Measurements from ENCODE around the gene EMP1.

Gene EMP1

DNA sequence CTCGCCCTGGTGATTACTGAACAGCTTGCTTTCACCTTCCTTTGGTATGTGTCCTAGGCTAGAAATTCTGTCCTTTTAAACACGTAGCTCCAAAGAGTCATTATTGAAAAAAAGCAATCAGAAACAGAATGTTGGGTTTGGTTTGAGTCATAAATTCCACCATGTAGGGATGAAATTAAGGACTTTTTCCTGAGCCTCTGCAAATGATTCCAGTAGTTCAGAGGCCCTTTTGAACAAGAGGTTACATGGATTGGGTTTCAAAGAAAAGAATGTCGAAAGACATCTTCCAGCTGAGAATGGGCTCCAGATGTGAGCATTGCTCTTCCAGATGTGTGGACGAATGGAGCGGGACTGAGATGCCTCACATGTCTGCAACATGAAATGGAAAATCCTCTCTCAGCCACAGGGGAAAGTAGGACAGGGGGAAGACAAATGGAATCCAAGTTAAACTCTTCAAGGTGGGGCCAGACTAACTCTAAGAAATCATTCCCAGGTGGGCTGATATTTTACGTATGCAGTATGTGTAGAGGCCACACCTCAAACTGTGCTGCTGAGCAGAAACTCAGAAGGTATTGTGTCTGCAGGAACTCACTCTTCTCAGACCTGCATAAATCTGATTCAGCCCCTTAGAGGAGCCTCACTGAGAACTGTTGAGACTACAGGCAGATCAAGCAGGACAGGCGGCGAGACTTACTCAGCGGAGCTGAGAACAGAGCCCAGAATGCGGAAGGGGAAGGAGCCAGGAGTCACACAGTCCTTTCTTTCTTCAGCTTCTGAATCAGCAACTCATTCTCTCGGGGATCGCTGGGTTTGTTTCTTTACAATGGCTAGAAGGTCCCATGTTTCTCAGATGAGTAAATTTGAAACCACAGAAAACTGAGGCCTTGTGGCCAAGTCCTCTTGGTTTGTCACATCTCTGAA lies 23.3 kb upstream of the EMP1 start:
- DNase-seq (ENCODE audit: low read depth) = no peak

DNA sequence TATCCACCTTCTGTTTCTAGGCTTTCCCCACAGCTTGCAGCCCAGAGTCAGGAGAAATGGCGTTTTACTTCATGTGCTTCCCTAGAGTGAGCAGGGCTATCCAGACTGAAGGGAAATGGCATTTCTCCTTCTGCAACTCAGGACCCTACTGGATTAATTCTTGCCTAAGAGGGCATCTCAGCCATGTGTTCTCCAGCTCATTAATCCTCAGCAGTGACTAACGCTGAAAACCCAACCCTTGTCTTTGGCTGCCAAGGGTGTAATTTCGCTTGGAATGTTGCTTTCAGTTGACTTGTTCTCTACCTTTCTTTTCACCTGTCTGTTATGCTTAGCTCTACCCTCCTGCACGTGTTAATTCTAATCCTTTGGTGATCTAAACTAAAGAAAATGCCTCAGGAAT lies 21.0 kb upstream of the EMP1 start:
- no peak for DNase-seq (ENCODE audit: low read depth)

DNA sequence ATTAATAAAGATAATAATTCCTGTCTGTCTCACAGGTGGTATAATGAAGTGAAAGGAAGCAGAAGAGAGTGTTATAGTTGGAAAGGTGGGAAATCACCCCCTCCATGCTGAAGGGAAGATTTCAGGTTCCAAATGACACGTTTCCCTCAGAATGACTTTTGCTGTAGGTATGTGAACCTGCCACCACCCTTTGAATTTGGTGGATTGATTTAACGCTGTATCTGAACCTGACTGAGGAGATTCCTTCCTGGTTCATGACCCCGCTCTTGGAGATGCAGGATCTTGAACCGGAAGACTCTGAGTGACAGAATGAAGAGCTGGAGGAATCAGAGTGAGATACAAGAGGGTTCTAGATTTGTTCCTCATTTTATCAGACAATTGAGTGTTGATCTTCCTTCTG lies 20.3 kb upstream of the EMP1 start:
- no peak for DNase-seq (ENCODE audit: low read depth)

DNA sequence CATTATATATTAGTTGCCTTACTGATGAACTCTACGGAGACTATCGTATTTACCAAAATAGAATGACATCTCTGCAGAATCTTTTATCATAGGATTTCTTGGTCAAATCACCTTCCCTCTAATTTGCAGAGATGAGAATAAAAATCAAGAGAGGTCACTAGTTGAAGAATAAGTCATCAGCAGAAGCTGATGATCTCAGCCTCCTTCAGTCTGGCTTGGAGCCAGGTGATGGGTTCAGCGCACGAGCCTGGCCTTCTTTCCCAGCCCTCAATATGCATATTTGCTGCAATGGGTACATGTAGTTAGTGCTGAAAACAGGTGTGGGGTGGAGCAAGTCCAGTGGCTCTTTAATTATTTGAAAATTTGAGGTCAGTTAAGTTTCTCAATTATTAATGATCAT lies 19.2 kb upstream of the EMP1 start:
- DNase-seq (ENCODE audit: low read depth) = no peak

DNA sequence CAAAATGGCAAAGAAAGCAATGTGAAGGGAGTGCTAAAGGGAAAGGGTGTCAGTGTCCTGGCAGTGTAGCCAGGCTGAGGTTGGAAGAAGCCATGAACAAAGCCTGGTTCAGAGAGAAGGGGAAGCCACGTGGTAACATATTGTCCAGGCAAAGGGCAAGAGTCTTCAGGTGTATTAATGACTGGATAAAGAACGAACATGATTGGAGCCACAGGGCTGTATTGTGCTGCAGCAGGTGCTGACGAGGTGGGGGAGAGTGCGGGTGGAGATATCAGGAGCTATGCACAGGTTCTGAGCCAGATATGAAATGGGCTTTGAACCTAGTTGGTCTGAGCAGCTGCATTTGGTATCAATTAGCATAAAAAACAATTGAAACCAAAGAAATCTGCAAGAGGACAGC lies 18.6 kb upstream of the EMP1 start:
- no peak for DNase-seq (ENCODE audit: low read depth)

DNA sequence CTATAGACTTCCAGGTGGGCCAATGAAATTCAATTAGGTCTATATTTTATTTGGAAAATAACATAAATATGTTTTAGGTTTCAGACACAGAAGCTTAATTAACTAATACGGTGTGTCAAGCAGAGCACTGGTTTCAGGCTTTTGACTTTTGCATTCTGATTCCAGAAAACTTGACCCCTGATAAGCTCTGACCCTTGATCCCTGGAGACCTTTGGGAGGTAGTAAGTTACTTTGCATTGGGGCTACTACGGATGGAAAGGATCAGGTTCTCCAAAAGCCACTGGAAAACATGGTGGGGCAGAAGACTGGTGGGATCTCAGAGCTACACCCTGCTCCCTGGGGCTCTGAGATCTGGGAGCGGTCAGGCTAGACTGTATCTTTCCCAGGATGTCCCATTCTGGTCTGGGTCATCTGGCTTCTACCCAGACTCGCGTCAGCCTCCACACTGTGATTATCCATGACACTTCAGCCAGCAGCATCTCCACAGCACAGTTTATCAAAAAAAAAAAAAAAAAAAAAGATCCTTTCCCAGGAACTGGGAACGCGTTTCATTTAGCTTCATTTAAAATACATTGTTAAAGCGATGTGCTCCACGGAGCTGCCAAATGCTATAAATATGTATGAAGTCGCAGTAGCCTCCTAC lies 17.8 kb upstream of the EMP1 start:
- DNase-seq (ENCODE audit: low read depth) = no peak

DNA sequence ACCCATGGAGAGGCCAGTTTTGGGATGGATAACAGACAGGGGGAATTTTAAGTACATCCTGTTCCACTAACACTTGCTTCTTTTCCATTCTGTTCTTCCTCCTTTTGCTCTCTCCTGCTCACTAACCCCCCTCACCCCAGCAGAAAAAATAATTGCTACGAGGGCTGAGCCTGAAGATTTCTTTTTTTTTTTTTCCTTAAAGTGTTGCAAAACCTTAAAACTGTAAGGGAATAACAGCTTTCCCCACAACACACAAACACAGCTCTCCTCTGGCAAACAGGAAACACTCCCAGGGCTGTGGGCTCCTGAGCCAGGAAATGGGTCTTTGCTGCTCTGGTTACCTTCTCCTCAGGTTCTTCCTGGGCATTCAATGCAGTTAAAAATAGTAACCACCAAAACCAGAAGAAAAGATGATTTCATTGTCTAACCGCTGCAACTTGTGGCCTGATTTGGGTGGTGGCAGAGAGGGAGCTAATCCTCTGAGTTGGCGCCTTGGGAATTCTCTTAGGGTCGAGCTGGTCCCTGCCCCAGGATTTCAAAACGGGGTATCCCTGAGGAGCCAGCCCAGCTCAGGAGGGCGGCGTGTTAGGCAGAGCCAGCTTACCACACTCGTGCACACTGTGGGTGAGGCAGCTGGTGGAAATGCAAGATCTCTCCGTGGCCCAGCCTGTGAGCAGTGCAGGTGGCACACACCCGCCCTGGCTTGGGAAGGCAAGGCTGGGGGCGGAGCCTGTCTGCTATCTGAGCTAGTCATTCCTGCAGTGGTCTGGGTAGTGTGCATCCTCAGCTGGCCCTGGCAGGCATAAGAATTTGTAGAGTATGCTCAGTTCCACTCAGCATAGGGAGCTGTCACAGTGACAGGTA lies 17.1 kb upstream of the EMP1 start:
- DNase-seq (ENCODE audit: low read depth) = peak; percentile 22

DNA sequence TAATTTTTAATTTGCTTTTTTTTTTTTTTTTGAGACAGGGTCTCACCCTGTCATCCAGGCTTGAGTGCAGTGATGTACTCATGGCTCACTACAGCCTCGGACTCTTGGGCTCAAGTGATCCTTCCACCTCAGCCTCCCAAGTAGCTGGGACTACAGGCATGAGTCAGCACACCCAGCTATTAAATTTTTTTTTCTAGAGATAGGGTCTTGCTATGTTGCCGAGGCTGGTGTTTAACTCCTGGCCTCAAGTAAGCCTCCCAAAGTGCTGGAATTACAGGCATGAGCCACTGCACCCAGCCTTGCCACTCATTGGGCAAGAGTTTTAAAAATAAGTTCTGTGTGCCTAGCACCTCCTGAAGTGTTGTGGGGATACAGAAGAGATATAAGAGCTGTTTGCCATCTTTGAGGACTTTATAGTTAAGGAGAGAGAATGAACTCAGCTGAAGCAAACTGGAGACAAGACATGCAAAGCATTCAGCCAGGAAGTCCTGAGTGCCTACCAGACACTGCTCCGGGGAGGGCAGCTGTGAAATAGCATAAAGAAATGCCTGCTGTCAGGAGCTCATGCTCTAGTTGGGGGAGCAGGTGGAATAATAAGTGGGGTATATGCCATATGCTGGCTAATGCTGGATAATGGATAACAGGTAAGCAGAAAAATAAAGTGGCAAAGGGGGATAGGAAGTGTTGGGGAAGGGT lies 15.0 kb upstream of the EMP1 start:
- DNase-seq (ENCODE audit: low read depth) = no peak

DNA sequence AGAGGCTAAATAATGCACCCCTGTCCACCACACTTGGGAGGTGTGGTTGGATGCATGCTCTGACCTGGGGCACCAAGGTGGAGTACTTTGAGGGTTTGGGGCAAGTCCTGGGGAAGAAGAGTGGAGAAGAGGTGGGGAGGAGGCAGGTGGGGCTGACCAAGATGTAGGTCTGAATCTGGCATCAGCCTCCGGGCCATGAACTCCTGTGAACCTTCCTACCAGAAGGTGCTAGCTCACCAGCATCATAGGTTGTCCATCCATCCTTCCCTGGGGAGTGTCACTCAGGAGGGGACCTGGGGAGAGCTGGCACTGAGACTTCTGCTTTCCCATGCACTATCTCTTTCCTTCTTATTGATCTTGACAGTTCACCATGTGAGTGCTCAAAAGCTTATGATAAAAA lies 13.6 kb upstream of the EMP1 start:
- no peak for DNase-seq (ENCODE audit: low read depth)

DNA sequence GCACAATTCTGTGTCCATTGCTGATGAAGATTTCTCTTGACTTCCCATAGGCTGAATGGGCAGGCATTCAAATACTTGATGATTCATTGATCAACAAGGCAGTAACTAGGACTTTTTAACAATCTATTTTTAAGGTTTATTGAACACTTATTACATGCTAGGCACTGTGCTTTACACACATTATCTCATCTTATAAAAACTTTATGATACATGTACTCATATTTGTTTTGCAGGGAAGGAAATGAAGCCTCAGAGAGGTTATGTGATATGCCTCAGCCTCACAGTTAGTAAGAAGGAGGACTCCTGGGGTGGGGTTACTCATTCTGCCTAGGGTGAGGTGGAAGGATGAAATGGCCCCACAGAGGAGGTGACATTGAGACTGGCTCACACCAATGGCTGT lies 12.9 kb upstream of the EMP1 start:
- DNase-seq (ENCODE audit: low read depth) = no peak

DNA sequence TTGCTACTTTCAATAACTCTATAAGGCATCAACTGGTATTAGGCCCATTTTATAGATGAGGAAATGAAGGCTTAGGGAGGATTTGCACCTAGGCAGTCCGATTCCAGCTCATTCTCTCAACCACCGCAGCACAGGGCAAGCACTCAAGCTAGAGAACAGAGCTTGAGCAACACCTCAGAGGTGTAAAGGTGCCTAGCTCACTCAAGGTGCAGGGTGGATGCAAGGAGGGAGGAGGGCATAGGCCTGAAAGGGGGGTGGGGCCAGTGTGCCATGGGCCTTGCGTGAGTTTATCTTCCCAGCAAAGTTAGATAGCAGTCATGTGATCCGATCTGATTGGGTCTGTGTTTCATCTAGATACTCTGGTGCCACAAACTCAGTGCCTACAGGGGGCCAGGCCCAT lies 10.2 kb upstream of the EMP1 start:
- DNase-seq (ENCODE audit: low read depth) = no peak

DNA sequence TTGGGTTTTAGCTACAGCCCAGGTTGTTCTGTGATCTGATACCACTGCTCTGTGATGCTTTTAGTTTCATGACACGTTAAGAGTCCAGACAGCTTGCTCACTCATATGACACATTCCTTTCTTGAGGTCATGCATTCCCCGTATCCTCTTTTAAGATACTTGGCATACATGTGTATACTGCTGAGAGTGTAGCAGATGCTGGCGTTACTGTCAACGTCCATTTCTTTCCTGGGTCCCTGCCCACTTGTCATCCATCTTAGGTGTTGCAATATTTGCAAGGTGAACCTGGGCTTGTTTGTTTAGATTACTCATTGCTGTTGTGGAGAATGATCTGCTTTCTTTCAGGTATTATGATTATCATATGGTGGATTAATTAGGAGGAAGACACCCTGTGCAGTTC lies 9.1 kb upstream of the EMP1 start:
- DNase-seq (ENCODE audit: low read depth) = no peak

DNA sequence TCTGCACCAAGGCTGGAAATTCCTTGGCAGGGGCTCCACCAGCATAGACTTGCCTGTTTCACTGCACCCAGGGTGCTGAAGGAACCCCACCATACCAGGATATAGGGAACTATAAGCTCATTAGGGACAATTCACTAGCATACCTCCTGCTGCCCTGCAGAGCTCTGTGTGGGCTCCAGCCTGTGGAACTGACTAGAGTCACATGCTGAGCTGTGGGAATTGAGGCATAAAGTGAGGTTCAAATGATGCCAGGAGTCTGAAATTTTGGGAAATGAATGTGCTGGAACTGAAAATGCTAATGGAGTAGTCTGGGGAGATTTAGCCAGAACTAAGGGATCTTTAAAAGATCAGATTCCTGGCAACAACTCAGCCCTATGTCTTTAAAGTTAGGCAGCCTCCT lies 7.3 kb upstream of the EMP1 start:
- no peak for DNase-seq (ENCODE audit: low read depth)

DNA sequence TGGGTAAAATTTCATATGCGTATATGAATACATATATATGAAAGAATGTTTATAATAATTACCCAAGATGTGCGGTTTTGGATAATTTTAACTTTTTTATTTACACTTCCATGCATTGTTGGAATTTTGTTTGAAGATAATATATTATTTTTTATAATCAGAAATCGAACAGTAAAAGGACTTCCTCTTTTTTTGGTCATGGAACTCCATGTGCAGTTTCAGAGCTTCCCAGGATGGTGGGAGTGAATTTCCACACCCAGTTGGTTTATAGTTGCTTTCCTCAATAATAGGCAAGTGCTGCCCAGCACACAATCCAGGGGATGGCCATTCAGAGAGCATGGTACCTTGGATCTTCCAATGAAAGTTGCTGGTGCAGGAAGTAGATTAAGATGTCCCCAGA lies 6.3 kb upstream of the EMP1 start:
- DNase-seq (ENCODE audit: low read depth) = no peak

DNA sequence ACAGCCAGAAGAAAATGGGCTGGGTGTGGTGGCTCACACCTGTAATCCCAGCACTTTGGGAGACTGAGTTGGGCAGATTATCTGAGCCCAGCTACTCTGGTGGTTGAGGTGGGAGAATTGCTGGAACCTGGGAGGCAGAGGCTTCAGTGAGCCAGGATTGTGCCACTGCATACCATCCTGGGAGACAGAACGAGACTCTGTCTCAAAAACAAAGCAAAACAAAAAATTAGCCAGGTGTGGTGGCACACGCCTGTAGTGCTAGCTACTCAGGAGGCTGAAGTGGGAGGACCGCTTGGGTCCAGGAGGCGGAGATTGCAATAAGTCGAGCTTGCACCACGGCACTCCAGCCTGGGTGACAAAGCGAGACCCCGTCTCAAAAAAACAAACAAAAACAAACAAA lies 3.8 kb upstream of the EMP1 start:
- DNase-seq (ENCODE audit: low read depth) = no peak

DNA sequence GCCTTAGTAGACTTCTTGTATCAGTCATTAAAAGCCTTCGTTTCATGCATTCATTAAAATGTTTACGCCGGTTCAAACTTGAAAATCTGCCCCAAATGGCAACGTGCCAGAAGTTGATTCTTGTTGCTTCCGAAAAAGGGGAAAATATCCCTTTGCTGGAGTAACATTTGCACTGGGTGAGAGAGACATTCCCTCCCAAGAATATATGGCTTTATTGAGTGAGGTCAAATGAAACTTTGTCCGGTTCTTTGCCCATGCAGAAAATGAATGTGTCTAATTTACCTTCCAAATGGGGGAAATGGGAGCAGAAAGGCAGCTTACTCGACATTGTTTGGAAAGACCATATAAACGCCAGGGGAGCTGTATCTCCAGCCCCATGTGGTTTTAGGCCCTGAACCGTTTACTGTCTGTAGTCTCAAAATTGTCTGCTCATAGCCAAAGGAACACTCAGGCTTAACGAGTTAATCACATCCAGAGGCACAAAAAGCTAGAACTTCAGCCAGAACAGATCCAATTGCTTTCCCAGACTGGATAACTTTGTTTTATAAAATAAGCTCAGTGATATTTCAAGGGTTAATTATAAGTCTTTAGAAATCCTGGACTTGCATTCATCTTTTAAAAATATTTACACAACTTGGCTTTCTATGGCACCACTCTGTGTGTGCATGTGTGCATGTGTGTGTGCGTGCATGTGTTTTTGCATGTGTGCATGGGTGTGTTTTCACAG lies 2.9 kb upstream of the EMP1 start:
- no peak for DNase-seq (ENCODE audit: low read depth)

DNA sequence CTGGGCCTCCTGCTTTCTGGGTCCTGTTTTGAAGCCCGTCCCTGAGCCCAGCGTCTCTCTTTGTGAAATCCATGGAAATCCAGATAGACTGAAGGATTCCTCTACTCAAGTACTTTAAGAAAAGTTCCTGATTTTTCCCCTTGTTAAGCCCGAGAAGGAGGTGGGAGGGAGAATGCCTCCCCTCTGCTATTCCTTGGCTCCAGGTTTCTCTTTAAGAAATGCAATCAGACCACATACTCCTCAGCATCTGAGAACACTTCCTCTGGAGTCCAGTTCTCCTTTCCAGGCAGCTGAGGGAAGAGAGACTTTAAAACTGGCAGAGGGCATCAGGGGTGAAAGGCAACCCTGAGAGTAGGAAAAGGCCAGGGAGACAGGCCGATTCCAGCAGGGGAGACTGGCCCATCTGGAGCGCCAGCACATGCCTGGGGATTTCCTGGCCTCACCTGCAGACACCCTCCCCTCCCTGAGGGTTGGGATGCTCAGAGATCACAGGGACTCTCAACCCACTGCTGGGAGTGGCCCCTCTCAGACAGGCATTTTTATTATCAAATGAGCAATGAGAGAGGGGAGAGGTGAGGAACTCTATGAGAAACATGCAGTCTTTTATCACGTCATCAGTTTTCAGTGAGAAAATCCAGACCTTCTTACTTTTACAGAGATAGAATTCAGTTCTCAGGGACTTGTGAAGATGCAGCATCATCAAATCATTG lies 2.0 kb upstream of the EMP1 start:
- DNase-seq (ENCODE audit: low read depth) = no peak

DNA sequence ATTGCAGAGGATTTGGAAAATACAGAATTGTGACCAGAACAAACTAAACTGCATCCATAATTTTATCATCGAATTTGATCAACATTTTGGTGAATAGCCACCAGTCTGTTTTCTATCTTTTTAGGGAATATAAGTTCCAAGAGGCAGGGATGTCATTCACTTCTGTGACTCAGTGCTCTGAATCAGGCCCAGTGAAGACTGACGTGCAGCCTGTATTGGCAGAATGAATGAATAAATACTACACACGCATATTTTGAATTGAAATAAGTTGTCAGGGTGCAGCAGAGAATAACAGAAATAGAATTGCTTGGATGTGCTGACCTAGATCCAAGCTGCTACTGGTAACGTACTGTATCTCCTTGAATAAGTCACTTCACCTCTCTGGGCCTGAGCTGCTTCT lies 1.3 kb upstream of the EMP1 start:
- DNase-seq (ENCODE audit: low read depth) = no peak

DNA sequence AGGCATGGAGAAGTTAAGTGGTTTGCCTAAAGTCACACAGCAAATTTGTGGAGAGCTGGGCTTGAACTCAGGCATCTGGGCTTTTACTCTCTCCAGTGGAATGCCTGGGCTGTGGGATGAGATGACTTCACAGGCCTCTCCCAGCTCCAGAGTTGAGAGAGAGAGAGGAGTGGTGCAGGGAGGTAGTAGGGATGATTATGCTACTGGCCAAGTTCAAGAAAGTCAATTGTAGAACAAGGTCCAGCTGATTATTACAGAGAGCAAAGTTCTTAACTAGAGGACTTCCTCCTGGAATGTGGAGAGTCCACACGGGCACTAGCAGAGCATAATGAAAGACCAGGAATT lies 769 bp upstream of the EMP1 start:
- DNase-seq (ENCODE audit: low read depth) = no peak

DNA sequence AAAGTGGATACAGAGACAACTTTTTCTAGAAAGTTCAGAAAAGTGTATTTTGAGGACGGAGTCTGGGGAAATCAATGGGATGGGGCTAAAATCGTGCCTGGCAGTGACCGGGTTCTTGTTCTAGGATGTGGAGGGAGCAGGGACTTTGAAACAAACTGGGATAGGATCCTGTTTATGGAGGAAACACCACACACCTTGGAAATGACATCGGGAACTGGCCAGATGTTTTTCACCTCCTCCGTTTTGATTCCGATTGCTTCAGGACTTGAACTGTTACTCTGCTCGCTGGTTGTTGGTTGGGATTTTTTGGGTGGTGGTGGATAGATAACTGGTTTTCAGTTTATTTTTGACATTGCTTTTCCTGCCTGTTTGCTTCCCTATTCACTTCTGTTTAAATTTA lies 506 bp downstream of the EMP1 start:
- no peak for DNase-seq (ENCODE audit: low read depth)

DNA sequence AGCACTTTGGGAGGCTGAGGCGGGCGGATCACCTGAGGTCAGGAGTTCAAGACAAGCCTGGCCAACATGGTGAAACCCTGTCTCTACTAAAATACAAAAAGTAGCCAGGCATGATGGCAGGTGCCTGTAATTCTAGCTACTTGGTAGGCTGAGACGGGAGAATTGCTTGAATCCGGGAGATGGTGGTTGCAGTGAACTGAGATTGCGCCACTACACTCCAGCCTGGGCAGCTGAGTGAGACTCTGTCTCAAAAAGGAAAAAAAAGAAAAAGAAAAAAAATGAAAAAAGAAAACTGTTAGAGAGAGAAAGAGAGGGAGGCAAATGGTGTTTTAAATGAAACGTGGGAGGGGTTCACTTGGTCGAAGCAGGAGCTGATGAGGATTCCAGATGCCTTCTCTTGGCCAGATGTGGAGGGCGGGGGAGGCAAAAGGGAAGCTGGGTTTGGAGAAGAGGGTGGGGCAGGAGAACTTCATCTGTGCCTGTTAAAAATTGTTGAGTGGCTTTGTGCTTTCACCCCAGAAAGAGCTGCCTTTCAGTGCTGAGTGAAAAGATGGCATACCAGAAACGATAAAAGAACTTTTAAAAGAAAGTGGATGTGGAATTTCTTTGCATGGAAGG lies 1.1 kb downstream of the EMP1 start:
- no peak for DNase-seq (ENCODE audit: low read depth)

Measured in T-helper 22 cell (primary cell).